Smooth muscle cell (in vitro differentiated cells): ENCODE measurements around the gene FAM156A. TPM values are rescaled to one million over a fixed set of nuclear protein-coding genes. Genes with fewer than 3 reads are reported as not detected.
A peak's percentile ranks its signal among the peaks of the same experiment; 100 is the strongest.

ENCODE experiments used
- DNase-seq: peaks from one replicate; lab custom pipeline; 2025; ENCODE audit not compliant: unreplicated experiment; lab: John Stamatoyannopoulos, UW
- H2AFZ ChIP-seq: fragments of 200-600 bp; sonication (generic); 2 replicates; pipeline ENCODE4 v1.6.0; 2016; ENCODE audit warnings: antibody characterized with exemption, low read depth, mild to moderate bottlenecking
- H3F3A ChIP-seq: fragments of 200-600 bp; sonication (generic); 2 replicates; pipeline ENCODE4 v1.6.0; 2017; ENCODE audit warnings: antibody characterized with exemption, low read depth
- H3K27ac ChIP-seq: fragments of 200-600 bp; sonication (generic); 2 replicates; pipeline ENCODE4 v1.5.1; 2016; ENCODE audit warnings: low read depth, mild to moderate bottlenecking
- H3K27me3 ChIP-seq: fragments of 200-600 bp; sonication (generic); 2 replicates; pipeline ENCODE4 v1.6.1; 2016; ENCODE audit warnings: low read depth, mild to moderate bottlenecking
- H3K36me3 ChIP-seq: fragments of 200-600 bp; sonication (generic); 2 replicates; pipeline ENCODE4 v1.5.1; 2016; ENCODE audit warnings: low read depth
- H3K4me1 ChIP-seq: fragments of 200-600 bp; sonication (generic); 2 replicates; pipeline ENCODE4 v1.5.1; 2016; ENCODE audit warnings: low read depth
- H3K4me2 ChIP-seq: fragments of 200-600 bp; sonication (generic); 2 replicates; pipeline ENCODE4 v1.6.0; 2016; ENCODE audit warnings: mild to moderate bottlenecking
- H3K4me3 ChIP-seq: fragments of 200-600 bp; sonication (generic); 2 replicates; pipeline ENCODE4 v1.5.1; 2016; ENCODE audit warnings: mild to moderate bottlenecking
- H3K79me2 ChIP-seq: fragments of 200-600 bp; sonication (generic); 2 replicates; pipeline ENCODE4 v1.6.0; 2016; ENCODE audit warnings: low read depth, mild to moderate bottlenecking
- H3K9ac ChIP-seq: fragments of 200-600 bp; sonication (generic); 2 replicates; pipeline ENCODE4 v1.6.0; 2016; ENCODE audit warnings: low read depth
- H3K9me3 ChIP-seq: fragments of 200-600 bp; sonication (generic); replicated peaks from 2 replicates; pipeline ENCODE4 v1.5.1; 2016; ENCODE audit warnings: low read depth
- H4K20me1 ChIP-seq: fragments of 200-600 bp; sonication (generic); 2 replicates; pipeline ENCODE4 v1.6.0; 2016; ENCODE audit warnings: low read depth
- CTCF ChIP-seq: fragments of 200-600 bp; sonication (generic); IDR thresholded peaks from 2 replicates; pipeline ENCODE4 v1.5.1; 2017; ENCODE audit warnings: borderline replicate concordance, mild to moderate bottlenecking, antibody characterized with exemption; ENCODE audit not compliant: insufficient read depth, poor library complexity, severe bottlenecking
- WGBS: methylation state at CpG from one replicate; pipeline ENCODE4 v1.1.7; 2016; ENCODE audit warnings: low lambda C conversion rate; 5-methylcytosine and 5-hydroxymethylcytosine counted together
- polyA plus RNA-seq: library from polyadenylated mRNA; unstranded; fragments of >200 nt; fragmentation: Nextera tagmentation; extraction: Ambion mirVana; gene quantifications from 2 replicates; pipeline ENCODE4 v1.2.1, GENCODE V29; 2016
- total RNA-seq: library from RNA; depleted of rRNA; stranded (reverse); fragments of >200 nt; gene quantifications from 2 replicates; pipeline ENCODE4 v1.2.3, GENCODE V29; 2014

FAM156A gene
- total and polyA plus RNA-seq, 2 experiments from 2014 or later: 7.6 to 18.5 TPM

- Histone ChIP-seq H3K9me3 (no peaks in the 10 kb centered on the region), H3K27ac (peak overlapping the region; percentile 24), H3K79me2 (peaks cover 33% of the 10 kb centered on the region), H3K4me1 (peaks cover 3% of the 10 kb centered on the region), H3K4me3 (no peak overlapping the region), H3K27me3 (no peaks in the 10 kb centered on the region), H2AFZ (no peak overlapping the region), H3F3A (no peaks in the 10 kb centered on the region), H3K9ac (no peak overlapping the region), H3K4me2 (no peak overlapping the region), H3K36me3 (no peaks in the 10 kb centered on the region), H4K20me1 (no peaks in the 10 kb centered on the region)
- WGBS: 84% methylated on average over 13 of the region's 14 CpGs
- DNase-seq: no peak
- no peak for TF ChIP-seq CTCF
These were observed 30.9 kb upstream of the FAM156A start for GRCh38 chrX:52988985-52989917.

GRCh38 chrX:52983321-52984000 is 25.1 kb upstream of the FAM156A start:
- Histone ChIP-seq H3K36me3 (no peaks in the 10 kb centered on the region), H4K20me1 (no peaks in the 10 kb centered on the region), H3K9ac (peak overlapping the region; percentile 20), H2AFZ (no peak overlapping the region), H3K27ac (peak overlapping the region; percentile 40), H3K4me1 (peaks cover 8% of the 10 kb centered on the region), H3K9me3 (no peaks in the 10 kb centered on the region), H3K4me2 (peak overlapping the region; percentile 41), H3K4me3 (peak overlapping the region; percentile 1), H3K27me3 (no peaks in the 10 kb centered on the region), H3F3A (no peaks in the 10 kb centered on the region), H3K79me2 (peaks cover 33% of the 10 kb centered on the region)
- no peak for TF ChIP-seq CTCF
- WGBS: 57% methylated on average over 5 of the region's 5 CpGs
- no peak for DNase-seq

- no peak overlapping the region for H3K9ac ChIP-seq
- no peak for DNase-seq
- H3K27me3 ChIP-seq: no peaks in the 10 kb centered on the region
- peaks cover 8% of the 10 kb centered on the region for H3K4me1 ChIP-seq
- peaks cover 11% of the 10 kb centered on the region for H3K79me2 ChIP-seq
- no peaks in the 10 kb centered on the region for H4K20me1 ChIP-seq
- H3F3A ChIP-seq: no peaks in the 10 kb centered on the region
- H2AFZ ChIP-seq: no peak overlapping the region
- H3K36me3 ChIP-seq: no peaks in the 10 kb centered on the region
- no peak overlapping the region for H3K4me3 ChIP-seq
- H3K9me3 ChIP-seq: no peaks in the 10 kb centered on the region
- peak overlapping the region; percentile 26 for H3K4me2 ChIP-seq
- 80% methylated on average over 4 of the region's 4 CpGs for WGBS
- H3K27ac ChIP-seq: peak overlapping the region; percentile 82
- no peak for TF ChIP-seq CTCF
These were observed 21.7 kb upstream of the FAM156A start for GRCh38 chrX:52979993-52980392.
